RPMI8226 (cell line): ENCODE data around the gene BEND5.

ENCODE experiments used
- DNase-seq: peaks from one replicate; pipeline ENCODE4 v3.0.0-alpha.2; 2015

The BEND5 gene

DNA sequence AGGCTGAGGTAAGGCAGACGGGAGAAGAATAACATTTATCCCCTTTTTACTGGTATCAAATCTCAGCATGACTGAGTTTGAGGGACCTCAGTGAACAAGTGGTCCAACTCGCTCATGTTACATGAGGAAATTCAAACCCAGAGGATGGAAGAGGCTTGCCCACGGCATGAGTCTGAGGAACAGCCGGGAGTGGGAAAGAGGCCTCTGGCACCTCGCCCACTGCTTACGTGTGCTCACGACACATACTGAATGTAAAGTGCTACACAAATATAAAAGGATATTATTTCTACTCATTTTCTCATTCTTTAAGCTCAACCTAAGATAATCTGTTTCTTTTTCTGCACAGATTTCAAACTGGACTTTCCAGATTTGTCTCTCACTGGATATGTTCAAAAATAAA lies 14.7 kb downstream of the BEND5 start:
- no peak for DNase-seq

DNA sequence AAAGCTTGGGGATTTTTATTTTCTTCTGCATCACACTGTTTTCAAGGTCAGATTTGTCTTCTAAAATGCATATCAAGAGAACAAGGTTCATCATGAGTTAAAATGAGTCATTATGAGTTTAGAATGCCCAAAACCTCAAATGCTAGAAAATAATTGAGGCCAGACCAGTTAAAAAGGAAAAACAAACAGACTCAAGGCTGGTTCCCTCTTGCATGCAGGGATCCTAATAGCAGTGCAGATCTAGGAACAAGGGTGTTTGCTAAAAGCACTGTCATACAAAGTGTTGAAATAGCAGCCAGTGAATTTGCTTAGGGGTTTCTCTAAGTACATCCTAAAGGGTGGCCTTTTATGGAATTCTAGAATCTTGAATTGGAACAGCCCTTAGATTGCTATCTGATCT lies 15.3 kb downstream of the BEND5 start:
- DNase-seq: no peak

DNA sequence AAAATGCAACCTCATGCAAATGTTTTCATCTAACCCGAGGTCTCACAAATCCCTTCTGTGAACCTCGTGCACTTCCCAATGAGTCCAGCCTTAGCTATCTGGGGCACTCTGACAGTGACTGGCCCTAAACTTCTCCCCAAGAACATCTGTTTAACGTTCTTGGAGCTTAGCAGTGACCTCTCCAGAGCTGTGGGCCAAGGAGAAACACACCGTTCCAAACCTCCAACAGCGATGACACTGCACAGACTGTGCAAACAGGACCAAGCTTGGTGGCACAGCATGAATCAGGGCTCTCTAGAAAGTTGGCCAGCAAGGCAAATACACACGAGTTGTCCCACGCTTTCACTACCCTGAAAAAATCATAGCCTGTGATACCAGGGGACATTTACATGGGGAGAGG lies 15.8 kb downstream of the BEND5 start:
- no peak for DNase-seq

DNA sequence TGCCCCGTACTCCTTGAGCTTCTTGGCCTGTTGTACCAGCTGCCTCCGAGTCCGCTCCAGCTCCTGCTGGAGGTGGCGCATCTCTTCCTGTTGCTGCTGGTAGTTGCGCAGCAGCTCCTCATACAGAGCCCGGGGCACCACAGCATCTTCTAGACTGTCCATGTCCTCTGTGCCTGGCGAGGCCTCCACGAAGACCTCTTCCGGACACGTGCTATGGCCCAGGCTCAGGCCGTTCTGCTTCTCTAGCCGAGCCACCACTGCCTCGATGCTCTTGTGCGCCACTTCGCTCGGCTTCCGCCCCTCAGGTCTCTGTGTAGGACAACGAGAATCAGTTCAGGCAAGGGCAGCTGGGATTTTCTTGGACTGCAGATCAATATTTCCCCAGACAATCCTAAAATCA lies 17.7 kb downstream of the BEND5 start:
- no peak for DNase-seq

DNA sequence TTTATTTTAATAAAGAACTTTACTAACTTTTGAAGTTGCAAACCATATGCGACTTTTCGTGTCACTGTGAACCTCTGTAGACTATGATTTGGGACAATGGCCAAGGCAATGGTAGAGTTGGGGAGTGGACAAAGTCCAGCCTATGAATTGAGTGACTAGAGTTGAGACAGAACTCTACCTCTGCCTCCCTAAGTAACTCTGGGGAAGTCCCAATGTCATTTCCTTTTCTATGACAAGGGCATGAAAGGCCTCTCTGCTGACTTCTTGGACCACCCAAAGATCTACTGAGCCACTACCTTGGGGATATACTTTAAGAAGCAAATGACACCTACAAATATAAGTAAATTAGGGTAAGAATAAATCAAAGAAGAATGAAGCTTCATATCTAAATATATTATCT lies 19.3 kb downstream of the BEND5 start:
- no peak for DNase-seq

DNA sequence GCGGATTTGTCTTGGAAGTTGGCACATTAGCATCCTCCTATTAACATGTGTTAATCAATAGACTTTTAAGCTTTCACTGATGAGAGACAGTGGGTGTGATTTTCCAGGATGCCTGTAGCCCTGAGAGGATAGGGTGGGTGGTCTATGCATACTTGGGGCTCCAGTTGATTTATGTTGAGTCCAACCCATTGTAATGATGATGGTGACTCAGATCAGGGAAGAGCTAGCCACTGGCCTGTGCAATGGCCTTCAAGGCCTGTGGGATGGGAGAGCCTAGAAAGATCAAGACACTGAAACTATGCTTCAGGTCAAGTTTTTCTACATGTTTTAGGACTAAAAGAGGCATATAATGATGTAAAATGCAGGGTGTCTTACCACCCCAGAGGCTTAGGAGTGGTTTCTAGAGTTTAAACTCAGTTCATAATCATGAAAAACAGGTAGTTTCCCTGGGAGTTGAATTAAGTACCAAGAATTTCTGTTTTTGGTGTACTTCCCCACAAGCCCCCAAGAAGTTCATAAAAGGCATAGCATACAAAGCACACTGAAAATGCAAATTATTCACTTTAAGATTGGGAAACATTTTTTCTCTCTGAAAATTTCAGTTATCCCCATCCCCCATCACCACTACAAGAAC lies 19.9 kb downstream of the BEND5 start:
- DNase-seq: no peak

DNA sequence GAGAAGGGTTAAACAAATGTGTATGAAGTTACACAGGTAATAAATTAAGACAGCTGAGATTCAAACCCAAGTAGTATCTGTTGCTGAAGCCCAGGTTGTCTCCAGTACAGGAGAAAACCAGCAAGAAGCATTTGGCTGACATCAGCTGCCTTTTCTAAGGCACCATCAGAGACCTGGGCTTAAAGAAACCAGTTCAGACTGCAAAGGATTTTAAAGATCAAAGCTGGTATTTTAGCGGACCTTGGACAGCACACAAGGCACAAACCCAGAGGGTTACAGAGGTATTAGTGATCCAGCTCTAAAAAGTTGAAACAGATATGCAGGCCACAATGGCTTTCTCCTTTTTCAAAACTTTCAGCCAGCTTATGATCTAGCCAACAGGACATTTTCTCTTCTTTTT lies 23.4 kb downstream of the BEND5 start:
- DNase-seq: no peak

DNA sequence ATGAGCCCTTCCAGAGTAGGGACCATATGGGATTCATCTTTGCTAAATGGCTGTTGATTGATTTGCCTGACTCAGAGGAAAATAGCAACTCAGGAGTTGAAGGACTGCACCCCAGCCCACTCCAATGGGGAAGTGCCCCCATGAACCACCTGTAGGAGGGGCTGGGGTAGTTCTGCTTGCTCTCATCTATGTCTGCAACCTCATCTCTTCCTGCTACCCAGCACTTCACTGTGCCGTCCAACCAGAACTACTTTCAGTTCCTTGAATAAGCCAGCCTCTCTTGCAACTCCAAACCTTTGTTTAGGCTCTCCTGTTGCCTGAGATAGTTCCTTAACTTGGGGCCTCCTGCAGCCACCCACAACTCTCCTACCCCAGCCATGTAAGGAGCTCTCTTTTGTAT lies 26.6 kb downstream of the BEND5 start:
- no peak for DNase-seq

DNA sequence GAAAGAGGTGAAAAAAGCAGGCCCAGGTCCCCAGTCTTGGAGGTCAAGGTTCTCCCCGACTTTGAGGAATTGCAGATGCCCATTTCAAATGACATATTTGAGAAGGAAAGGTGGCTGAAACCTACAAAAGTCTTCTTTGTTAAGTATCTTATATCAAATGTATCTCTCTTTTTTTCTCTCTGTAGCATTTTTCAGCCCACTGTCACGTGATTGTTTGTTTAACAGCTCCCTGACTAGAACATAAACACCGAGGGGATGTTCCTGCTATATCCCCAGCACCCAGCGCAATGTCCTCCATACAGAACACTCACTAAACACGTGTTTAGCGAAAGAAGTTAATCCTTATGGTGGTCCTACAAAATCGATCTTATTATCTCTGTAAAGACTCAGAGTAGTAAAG lies 27.6 kb downstream of the BEND5 start:
- no peak for DNase-seq

DNA sequence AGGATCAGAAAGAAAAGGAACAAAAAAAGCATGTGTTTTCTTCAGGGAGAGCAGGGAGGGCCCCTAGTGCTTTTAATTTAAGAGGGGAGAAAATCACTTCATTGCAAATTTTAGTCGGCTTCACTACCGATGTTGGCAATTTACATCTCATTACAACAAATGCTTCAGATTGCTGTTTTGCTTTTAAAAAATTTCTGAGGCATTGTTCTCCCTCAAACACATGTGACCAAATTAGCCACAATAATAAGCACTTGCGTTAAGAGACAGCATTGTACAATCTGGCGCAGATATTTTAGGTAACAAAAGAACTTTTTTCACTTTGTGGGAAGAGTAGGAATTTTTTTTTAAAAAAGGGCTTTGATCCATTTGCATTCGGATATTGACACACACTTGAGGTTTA lies 29.8 kb downstream of the BEND5 start:
- no peak for DNase-seq

DNA sequence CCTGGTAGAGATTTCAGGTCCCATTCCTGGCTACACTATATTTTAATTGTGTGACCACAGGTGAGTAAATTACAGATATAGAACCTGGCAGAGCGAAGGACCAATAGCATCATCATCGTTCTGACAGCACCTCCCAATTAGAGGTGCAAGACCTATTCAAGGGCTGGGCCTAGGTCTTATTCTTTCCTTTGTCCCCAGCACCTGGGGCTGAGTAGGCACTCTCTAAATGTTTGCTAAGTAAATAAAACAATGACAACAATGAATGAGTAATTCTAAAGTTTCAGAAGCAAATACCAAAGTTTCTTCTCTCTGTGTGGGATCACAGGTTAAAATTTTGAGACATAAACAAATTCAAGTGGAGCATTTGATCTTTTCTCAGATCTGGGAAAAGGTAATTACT lies 32.7 kb downstream of the BEND5 start:
- DNase-seq: no peak

DNA sequence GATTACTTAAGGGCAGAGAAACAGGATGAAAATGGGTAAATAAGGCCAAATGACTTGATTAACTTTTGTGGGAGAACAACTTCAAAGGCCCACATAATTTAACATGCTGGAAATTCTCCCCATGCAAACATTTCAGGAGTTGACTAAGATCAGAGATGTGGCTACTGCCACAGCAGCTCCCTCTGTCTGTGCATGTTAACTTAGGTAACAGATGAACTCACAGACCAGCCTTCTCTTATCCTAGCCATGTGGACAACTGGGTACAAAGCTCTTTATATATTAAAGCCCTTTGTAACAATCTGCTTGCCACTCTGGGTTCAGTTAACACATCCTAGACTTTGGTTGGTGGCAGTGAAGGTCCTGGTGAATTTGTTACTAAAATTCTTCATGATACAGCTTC lies 33.2 kb downstream of the BEND5 start:
- DNase-seq: no peak

DNA sequence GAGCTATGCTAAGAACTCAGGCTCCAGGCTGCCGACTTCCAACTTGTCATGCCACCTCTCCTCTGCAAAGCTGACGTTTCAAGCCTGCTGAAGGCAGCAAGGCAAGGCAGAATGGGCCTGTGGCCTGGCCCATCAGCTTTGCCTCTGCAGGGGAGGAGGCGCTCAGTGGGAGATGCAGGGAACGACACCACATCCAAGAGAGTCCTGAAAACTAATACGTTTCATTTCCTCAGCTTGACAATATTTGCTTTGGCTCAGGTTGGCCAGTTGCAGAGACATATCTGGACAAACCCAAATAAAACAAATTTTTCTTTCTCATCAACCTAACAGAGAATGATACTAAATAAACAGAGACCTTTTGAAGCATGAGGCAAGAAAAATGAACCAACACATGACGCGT lies 35.3 kb downstream of the BEND5 start:
- no peak for DNase-seq

DNA sequence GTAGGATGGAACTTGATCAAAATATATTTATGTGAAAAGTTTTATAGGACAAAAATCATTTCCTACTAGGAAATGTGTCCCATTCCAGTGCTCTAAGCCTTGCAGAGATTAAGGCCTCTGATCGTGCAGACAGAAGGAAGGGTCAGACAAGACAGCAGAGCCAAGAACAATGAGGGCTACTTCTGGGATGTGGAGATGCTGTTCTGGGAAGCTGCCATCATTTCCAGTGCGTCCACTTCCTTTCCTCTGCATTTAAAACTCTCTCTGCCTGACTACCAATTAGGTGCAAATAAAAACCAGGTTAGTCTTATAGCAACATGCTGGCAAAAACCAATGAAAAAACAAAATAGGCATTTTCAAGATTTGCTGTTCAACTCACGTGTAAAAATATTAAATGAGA lies 36.1 kb downstream of the BEND5 start:
- no peak for DNase-seq

DNA sequence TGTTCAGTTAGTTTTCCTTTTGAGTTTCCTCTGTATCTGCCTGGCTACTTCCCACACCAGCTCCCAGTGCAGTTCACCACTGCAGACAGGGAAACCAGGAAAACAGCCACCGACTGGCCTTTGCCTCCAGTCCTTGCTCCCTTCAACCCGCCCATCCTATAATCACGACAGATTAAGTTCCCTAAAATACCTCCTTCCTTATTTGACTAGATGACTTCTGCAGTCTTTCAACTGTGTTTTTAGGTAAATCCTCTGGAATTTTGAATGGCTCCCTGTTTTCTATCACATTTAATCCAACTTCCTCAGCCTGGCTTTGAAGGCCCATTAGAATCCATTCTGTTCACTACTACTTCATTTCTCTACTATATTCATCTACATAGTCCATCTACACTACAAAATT lies 37.6 kb downstream of the BEND5 start:
- DNase-seq: no peak

DNA sequence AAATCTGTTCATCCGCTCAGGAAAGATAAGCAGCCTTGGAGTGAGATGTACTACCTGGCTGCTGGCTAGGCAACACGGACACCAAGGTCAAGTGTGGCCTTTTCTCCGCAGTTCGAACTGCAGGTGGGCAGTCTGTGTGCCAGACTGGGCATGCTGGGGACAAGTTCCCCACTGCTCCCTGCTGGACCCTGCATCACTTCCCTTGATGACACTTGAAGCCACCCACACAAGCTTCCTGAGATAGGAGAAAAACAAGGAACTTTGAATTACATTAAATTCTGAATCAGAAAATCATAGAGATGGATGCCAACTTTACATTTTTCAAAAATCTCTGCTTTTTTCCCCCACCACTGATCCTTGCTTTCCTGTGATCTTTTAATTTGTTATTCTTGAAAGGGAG lies 38.3 kb downstream of the BEND5 start:
- no peak for DNase-seq

DNA sequence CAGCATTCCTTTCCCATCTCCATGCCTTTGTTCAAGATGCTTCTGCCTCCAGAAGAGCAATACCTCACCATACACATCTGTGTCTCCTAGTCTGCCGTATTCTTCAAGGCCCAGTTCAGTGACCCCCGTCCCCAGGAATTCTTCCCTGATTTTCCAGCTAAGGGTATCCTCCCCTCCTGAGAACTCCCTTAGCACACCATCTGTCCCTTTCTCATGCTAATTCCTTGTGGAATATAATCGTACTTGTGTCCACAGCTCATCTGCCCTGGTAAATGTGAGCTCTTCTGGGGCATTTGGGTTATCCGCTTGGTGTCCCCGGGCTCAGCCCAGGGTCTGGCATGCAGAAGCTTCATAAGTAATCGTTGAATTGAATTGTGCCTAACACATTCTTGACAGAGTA lies 40.9 kb downstream of the BEND5 start:
- no peak for DNase-seq

DNA sequence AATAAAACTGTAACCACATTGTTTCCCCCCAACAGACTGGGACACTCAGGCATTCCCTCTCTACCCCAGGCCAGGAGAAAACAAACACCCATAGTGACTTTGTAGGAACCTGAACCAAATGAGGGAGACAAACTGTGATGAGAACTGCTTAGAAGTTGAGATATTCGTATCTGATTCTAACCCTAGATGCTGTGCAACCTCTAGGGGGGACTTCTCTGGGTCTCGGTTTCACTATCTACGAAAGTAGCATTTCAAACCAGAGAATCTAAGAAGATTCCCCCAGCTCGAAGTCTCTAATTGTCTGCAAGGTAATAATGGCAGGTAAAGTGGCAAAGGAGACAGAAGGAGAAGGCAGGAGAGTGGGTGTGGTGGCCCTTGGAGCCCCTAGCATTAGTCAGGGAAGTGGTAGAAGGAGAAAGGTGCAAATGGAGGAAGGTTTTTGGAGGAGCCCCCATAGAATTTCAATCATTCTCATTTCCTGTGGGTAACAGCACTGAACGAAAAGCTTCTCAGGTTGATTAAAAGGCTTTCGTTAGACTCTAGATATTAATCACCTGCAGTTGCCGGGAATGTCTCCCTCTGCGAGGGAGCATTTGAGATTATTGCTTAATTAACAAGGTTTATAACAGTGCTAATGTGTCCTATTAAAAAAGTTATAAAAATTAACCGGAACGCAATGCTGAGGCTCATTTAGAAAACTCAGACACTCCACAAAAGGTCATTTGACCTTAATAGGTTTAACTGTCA lies 46.4 kb downstream of the BEND5 start:
- no peak for DNase-seq

DNA sequence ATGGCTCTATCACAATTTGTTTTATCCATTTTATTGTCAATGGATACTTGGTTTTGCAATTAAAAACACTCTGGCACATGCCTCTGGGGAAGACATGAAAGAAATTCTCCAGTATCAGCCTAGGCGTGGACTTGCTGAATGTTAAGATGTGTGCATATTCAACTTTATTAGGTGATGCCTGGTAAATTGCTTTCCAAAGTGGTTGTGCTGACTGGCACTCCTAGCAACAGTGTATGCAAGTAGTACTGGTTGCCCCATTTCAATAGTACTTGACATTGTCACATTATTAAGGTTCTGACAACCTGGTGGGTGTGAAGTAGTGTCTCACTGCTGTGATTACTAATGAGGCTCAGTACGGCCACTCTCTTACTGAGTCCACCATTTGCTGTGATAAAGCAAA lies 48.1 kb downstream of the BEND5 start:
- DNase-seq: no peak

DNA sequence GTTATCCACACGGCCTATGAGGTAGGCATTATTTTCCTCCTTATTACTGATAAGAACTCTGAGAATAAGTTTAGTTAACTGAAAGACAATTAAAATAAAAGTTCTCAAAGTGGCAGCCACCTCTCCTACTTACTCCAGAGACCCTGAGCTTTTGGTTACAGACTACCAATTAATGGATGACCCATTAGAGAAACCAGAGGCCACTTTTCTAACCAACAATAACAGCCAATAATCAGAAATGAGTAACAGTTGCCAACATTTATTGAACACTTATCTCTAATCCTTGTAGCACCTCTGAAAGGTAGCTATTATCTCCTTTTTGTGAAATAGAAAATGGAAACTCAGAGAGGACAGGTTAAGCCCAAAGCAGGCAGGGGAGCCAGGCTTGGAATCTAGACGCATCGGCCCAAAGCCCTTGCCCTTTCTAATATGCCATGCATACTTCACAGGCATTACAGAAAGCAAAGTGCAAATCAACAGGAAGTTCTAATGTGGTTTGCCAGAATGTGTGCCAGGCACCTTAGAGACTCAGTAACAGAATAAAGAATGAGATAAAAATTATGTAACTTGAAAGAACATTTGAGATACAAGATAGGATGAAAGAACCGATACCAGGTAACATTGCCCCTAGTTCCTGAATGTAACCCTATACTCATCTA lies 50.0 kb downstream of the BEND5 start:
- DNase-seq: no peak

DNA sequence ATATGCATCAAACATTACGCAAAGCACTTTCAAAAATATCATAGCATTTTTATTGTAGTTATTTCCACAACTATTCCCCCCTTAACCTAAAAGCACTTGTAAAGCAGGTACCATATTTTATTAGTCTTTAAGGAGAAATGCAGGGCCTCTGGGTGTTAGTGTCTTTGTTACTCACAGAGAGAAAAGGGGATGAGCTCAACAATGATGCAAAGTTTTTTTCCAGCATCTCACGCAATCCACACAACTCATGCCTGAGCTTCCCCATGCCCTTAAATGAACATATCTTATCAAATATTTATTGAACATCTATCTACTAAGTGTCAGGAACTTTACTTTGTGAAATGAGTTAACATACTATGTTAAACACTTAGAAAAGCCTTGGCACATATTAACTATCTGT lies 50.6 kb downstream of the BEND5 start:
- DNase-seq: no peak

DNA sequence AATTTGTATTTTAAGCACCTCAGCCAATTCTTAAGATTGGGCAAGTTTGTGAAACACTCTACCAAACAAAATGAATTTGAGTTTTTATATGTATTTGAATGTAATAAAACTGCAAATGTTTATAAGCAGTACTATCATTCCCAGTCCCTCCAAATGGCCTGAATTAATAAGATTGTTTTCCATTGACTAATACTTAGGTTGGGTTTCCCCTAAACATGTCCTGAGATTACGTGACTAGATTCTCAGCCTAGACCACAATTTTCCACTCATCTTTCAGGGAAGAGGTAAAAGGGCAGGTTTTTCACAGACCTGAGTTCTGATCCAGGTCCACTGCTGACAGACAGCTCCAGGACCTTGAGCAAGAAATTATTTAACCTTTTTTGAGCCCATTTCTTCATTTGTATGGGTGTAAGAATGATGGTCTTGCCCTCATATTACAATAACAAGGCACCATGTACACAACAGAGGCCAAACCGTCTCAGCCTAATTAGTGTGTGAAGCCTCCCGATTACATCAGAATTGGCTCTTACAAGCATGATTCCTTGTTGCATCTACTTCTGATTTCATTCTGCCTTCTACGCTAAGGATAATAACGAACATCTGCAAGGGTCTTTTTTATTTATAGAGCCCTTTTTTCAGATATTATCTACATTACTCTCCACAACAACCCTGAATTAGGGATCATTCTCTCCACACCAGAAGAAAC lies 51.2 kb downstream of the BEND5 start:
- no peak for DNase-seq

DNA sequence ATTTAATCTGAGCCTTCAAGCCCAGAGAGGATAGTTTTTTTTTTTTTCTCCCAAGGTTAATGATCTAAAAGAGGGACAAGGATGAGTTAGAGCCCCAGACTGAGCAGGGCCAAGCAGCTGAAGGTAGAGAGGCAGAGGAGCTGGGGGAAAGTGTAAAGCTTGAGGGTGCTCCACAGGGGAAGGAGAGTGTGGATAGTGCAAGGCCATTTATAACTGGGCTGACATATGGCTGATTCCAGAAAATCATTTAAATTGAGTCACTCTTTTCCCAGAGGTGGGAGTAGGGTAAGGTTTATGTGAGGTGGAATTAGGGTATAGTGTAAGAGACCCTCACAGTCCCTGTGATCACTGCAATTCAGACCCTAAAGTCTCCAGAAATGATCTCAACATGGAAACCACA lies 55.8 kb downstream of the BEND5 start:
- no peak for DNase-seq

DNA sequence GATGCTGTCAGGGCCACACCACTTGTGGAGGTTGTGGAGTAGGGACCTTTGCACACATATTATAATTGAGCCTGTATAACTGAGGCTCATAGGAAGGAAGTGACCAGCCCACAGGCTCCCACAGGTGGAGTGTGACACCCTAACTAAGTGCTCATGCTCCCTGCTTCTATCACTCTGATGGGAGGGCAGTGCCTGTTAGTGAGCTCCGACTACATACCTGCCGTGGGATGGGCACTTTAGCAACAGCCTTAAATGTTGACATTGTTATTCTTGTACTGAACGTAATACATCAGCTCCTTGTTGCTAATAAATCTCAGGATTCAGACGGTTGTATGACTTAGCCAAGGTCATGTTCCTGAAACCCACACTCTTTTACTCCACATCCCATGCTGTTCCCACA lies 58.0 kb downstream of the BEND5 start:
- DNase-seq: no peak
